Fibroblast of villous mesenchyme (primary cell): ENCODE measurements around the gene NFATC1. TPM values are rescaled to one million over a fixed set of nuclear protein-coding genes. Genes with fewer than 3 reads are reported as not detected.

Experiments used
- DNase-seq: peaks from one replicate; pipeline ENCODE4 v3.0.0-alpha.2; 2010; ENCODE audit warnings: low read depth
- H3K4me3 ChIP-seq: 2 replicates; pipeline ENCODE4 v1.5.1; 2011; ENCODE audit warnings: low read depth, mild to moderate bottlenecking, low read length
- CTCF ChIP-seq: IDR thresholded peaks from 2 replicates; pipeline ENCODE4 v1.5.1; 2012; ENCODE audit warnings: low read depth, mild to moderate bottlenecking, low read length; ENCODE audit not compliant: insufficient read depth
- total RNA-seq: library from RNA; depleted of rRNA; stranded (reverse); fragments of >200 nt; gene quantifications from 2 replicates; pipeline ENCODE4 v1.2.3, GENCODE V29; 2012

Gene NFATC1
- total RNA-seq, 1 donor = 0.43 TPM

DNA sequence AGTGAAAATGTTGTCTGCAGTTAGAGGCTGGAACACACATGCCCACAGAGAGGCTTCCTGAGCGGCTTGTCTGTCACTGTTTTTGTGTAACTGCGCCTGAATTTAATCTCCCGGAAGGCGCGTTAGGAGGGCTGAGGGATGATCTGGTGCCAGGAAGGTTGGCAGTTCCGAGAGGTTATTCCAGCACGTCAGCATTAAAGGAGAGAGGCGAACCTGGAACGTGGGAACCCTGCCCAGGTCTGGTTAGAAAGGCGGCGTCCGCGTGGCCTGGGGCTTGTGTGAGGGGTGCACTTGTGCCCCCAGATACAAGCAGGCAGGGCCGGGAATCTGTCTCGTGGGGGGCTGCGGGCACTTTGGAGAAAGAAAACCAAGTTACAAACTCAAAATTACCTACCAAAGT is 75.3 kb downstream of the NFATC1 start:
- no peak for DNase-seq
- no peak for TF ChIP-seq CTCF
- no peak overlapping the region for H3K4me3 ChIP-seq

DNA sequence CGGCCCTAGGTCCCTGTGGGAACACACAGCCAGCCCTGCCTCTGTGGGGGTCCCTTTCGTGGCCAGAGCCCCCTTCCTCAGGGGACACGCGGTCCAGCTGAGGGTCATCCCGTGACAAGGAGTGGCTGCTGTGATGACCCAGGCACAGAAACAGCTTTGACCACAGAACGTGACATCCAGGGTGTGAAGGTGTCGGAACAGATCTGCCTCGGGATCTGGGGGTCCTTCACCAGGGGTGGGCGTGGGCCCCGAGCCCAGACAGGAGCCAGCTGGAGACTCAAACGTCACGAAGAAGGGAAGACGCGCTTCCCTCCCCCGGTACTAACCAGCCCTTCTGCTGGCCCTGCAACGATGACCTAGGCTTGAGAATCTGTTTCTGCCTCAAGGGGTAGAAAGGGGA is 75.9 kb downstream of the NFATC1 start:
- no peak overlapping the region for H3K4me3 ChIP-seq
- DNase-seq = no peak
- no peak for TF ChIP-seq CTCF

- TF ChIP-seq CTCF = no peak
- DNase-seq = no peak
- H3K4me3 ChIP-seq = no peak overlapping the region
These were observed 76.4 kb downstream of the NFATC1 start for GRCh38 chr18:79472176-79472575.

DNA sequence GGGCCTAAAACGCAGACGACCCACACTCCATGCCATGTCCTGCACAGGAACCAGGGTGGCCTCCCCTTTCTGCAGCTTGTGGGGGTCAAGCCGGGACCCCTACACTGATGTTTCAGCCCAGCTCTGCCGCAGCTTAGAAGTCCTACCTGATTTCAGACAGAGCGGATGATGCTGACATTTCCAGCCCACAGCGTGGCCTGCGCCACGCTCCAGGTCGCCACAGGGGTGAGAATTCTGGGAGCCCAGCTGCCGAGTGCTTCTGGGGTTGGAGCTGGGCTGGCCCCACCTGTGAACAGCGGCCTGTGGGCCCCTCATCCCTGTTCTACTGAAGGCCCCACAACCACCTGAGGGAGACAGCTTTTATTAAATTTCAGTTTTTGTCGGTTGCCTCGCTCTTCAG is 77.2 kb downstream of the NFATC1 start:
- TF ChIP-seq CTCF = no peak
- no peak for DNase-seq
- H3K4me3 ChIP-seq = no peak overlapping the region

DNA sequence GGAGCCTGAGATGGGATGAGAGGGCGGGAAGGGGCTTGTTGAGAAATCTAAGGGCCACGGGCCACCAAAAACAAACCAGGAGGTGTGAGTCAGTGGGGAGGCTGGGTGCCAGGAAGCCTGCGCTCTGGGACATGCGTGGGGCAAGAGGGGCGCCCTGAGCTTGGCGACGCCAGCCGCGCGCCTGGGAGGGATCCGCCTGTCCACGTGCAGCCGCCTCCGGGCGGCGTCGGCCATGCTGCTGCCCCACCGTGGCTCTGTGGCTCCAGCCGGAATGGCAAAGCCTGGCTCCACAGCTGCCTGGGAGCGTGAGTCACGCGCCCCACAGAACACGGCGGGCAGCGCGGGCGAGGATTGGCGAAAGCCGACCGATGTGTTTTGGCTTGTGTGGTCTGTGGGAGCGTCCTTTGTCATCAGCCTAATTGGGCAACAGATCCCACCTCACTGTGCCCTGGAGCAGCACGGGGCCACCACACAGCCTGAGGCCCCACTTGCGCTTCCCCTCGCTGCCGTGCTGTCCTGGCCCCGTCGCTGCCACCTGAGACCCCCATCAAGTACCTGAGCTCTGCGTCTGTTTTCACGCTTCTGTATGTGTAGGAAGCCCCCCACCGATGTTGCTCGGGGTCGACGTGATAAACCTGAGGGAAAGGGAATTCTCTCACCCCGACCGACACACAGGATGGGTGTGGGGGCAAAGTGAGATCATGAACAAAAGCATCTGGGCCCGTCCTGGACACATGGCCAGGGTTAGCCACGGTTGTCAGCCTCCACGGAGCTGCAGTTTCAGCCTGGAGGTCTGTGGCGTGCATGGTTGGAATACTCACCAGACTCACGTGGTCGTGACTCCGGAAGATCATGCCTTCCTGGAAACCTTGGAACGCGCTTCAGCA is 80.5 kb downstream of the NFATC1 start:
- H3K4me3 ChIP-seq = no peak overlapping the region
- no peak for TF ChIP-seq CTCF
- DNase-seq = no peak

- no peak for DNase-seq
- no peak overlapping the region for H3K4me3 ChIP-seq
- no peak for TF ChIP-seq CTCF
These were observed 81.3 kb downstream of the NFATC1 start for GRCh38 chr18:79476918-79477571.
